Nephron progenitor cell (in vitro differentiated cells): ENCODE data around the gene CLEC16A.

ENCODE experiments used
- DNase-seq: peaks from one replicate; pipeline ENCODE4 v3.0.0; 2021
- H3K27ac Mint-ChIP-seq: 2 replicates; pipeline ENCODE4 v1.8.0; 2021; ENCODE audit warnings: mild to moderate bottlenecking, moderate library complexity, mixed read lengths
- H3K27me3 Mint-ChIP-seq: 2 replicates; pipeline ENCODE4 v1.8.0; 2021; ENCODE audit warnings: mild to moderate bottlenecking, low read depth, mixed read lengths; ENCODE audit not compliant: poor library complexity
- H3K36me3 Mint-ChIP-seq: 2 replicates; pipeline ENCODE4 v1.8.0; 2021; ENCODE audit warnings: low read depth, mixed read lengths
- H3K4me1 Mint-ChIP-seq: 2 replicates; pipeline ENCODE4 v1.8.0; 2021; ENCODE audit warnings: mixed read lengths
- H3K4me3 Mint-ChIP-seq: 2 replicates; pipeline ENCODE4 v1.8.0; 2021; ENCODE audit warnings: mild to moderate bottlenecking, moderate library complexity, mixed read lengths
- H3K9me3 Mint-ChIP-seq: 2 replicates; pipeline ENCODE4 v1.8.0; 2021; ENCODE audit warnings: mild to moderate bottlenecking, moderate library complexity, mixed read lengths
- TF ChIP-seq, protein P1 (sequence below): fragments of 200-600 bp; sonication (generic); IDR thresholded peaks from 2 replicates; pipeline ENCODE4 v1.5.0; 2021; ENCODE audit warnings: antibody characterized with exemption

CLEC16A gene

GRCh38 chr16:11180489-11180888 is 236.1 kb downstream of the CLEC16A start:
- peaks cover 17% of the 10 kb centered on the region for H3K27me3 Mint-ChIP-seq
- H3K27ac Mint-ChIP-seq, result no peak overlapping the region
- no peak overlapping the region for H3K4me3 Mint-ChIP-seq
- TF ChIP-seq, protein P1, sequence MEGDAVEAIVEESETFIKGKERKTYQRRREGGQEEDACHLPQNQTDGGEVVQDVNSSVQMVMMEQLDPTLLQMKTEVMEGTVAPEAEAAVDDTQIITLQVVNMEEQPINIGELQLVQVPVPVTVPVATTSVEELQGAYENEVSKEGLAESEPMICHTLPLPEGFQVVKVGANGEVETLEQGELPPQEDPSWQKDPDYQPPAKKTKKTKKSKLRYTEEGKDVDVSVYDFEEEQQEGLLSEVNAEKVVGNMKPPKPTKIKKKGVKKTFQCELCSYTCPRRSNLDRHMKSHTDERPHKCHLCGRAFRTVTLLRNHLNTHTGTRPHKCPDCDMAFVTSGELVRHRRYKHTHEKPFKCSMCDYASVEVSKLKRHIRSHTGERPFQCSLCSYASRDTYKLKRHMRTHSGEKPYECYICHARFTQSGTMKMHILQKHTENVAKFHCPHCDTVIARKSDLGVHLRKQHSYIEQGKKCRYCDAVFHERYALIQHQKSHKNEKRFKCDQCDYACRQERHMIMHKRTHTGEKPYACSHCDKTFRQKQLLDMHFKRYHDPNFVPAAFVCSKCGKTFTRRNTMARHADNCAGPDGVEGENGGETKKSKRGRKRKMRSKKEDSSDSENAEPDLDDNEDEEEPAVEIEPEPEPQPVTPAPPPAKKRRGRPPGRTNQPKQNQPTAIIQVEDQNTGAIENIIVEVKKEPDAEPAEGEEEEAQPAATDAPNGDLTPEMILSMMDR, result no peak
- H3K4me1 Mint-ChIP-seq, result peaks cover 74% of the 10 kb centered on the region
- no peaks in the 10 kb centered on the region for H3K9me3 Mint-ChIP-seq
- H3K36me3 Mint-ChIP-seq, result no peaks in the 10 kb centered on the region
- no peak for DNase-seq

- Mint-ChIP-seq H3K9me3 (no peaks in the 10 kb centered on the region), H3K4me3 (no peak overlapping the region), H3K4me1 (peaks cover 65% of the 10 kb centered on the region), H3K36me3 (no peaks in the 10 kb centered on the region), H3K27ac (no peak overlapping the region), H3K27me3 (peaks cover 9% of the 10 kb centered on the region)
- no peak for DNase-seq
- TF ChIP-seq, protein P1, result no peak
Observed at GRCh38 chr16:11181242-11181898, 237.0 kb downstream of the CLEC16A start.

- H3K27me3 Mint-ChIP-seq, result peaks cover 6% of the 10 kb centered on the region
- H3K36me3 Mint-ChIP-seq, result no peaks in the 10 kb centered on the region
- no peak overlapping the region for H3K4me3 Mint-ChIP-seq
- H3K9me3 Mint-ChIP-seq, result no peaks in the 10 kb centered on the region
- TF ChIP-seq, protein P1, result no peak
- H3K27ac Mint-ChIP-seq, result no peak overlapping the region
- peaks cover 60% of the 10 kb centered on the region for H3K4me1 Mint-ChIP-seq
- DNase-seq, result no peak
Observed at GRCh38 chr16:11181899-11182279, 237.5 kb downstream of the CLEC16A start.

DNA sequence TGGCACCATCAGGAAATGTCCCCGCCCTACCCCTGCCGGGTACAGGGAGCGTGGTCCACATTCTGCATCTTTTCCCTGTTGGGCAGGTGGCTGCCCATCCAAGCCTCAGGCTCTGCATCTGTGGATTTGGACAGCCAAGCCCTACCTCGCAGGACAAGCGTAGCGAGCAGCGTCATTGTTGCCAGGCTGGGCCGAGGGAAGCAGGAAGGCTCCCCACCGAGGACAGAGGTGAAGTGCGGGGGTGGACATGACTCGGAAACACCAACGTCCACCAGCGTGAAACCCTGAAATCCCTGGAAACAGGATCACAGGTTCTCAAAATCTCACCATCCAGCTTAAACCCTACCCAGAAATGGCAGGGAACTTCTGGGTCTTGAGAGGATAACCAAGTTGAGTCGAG is 238.0 kb downstream of the CLEC16A start:
- Mint-ChIP-seq H3K9me3 (no peaks in the 10 kb centered on the region), H3K36me3 (no peaks in the 10 kb centered on the region), H3K27ac (no peak overlapping the region), H3K4me3 (no peak overlapping the region), H3K4me1 (peaks cover 55% of the 10 kb centered on the region), H3K27me3 (peaks cover 3% of the 10 kb centered on the region)
- TF ChIP-seq, protein P1, result no peak
- no peak for DNase-seq

- TF ChIP-seq, protein P1, result no peak
- Mint-ChIP-seq H3K27me3 (peaks cover 6% of the 10 kb centered on the region), H3K9me3 (no peaks in the 10 kb centered on the region), H3K4me3 (no peak overlapping the region), H3K27ac (no peak overlapping the region), H3K36me3 (no peaks in the 10 kb centered on the region), H3K4me1 (peaks cover 47% of the 10 kb centered on the region)
- DNase-seq, result peak; percentile 51
Observed at GRCh38 chr16:11183035-11183812, 238.9 kb downstream of the CLEC16A start.

DNA sequence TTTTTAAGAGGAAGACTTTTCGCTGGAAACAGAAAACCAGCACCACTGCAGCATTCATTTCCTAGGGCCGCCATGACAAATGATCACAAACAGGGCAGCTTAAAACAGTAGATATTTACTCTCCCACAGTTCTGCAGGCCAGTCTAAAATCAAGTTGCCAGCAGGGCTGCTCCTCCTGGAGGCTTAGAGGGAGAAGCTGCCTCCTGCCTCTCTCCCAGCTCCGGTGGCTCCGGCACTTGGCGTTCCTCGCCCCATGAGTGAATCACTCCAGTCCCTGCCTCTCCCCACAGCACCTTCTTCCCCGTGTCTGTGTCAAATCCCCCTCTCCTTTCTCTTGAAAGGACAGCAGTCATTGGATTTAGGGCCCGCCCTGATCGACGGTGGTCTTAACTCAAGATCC is 239.6 kb downstream of the CLEC16A start:
- H3K9me3 Mint-ChIP-seq, result no peaks in the 10 kb centered on the region
- no peaks in the 10 kb centered on the region for H3K36me3 Mint-ChIP-seq
- H3K27me3 Mint-ChIP-seq, result peaks cover 11% of the 10 kb centered on the region
- no peak overlapping the region for H3K27ac Mint-ChIP-seq
- no peak for DNase-seq
- no peak overlapping the region for H3K4me3 Mint-ChIP-seq
- TF ChIP-seq, protein P1, result no peak
- peaks cover 42% of the 10 kb centered on the region for H3K4me1 Mint-ChIP-seq
